Panc1 (cell line): Measurements from ENCODE around the gene CDC42BPA. TPM values are rescaled to one million over a fixed set of nuclear protein-coding genes. Genes with fewer than 3 reads are reported as not detected.
A peak's percentile ranks its signal among the peaks of the same experiment; 100 is the strongest.

Experiments used
- ATAC-seq: fragments of 200-7000 bp; cut with Tn5 transposase; 2 replicates; pipeline ENCODE4 v1.9.1; 2020; ENCODE audit warnings: mild to moderate bottlenecking, moderate library complexity
- BruUV-seq: library from RNA; stranded (reverse); fragments of 400-500 nt; replicated peaks from 2 replicates; lab custom pipeline; 2021; lab: Mats Ljungman, UMichigan
- CTCF ChIA-PET: fragments of 300-600 bp; sonication (Branson Sonifier 250); formaldehyde crosslinking; loops from one replicate; lab custom pipeline; 2022; ENCODE audit warnings: antibody characterized with exemption; lab: Charles Lee
- POLR2A ChIA-PET: fragments of 300-600 bp; sonication (Branson Sonifier 250); formaldehyde crosslinking; loops from one replicate; lab custom pipeline; 2022; ENCODE audit warnings: antibody characterized with exemption; lab: Charles Lee
- DNase-seq: peaks from one replicate; pipeline ENCODE4 v3.0.0-alpha.2; 2010; ENCODE audit warnings: low read depth, low spot score
- H3K27ac ChIP-seq: 2 replicates; pipeline ENCODE4 v1.5.1; 2011; ENCODE audit warnings: mild to moderate bottlenecking, low read length, inconsistent platforms
- H3K27me3 ChIP-seq: fragments of 200-500 bp; sonication (Bioruptor generic); 2 replicates; pipeline ENCODE4 v1.6.0; 2014; ENCODE audit warnings: low read length, inconsistent platforms; ENCODE audit not compliant: control insufficient read depth, insufficient read depth
- H3K36me3 ChIP-seq: fragments of 200-500 bp; sonication (Bioruptor generic); 2 replicates; pipeline ENCODE4 v1.5.1; 2014; ENCODE audit warnings: inconsistent platforms, mild to moderate bottlenecking, low read length, moderate library complexity; ENCODE audit not compliant: control insufficient read depth, insufficient read depth
- H3K4me1 ChIP-seq: 2 replicates; pipeline ENCODE4 v1.5.1; 2011; ENCODE audit warnings: inconsistent platforms, mild to moderate bottlenecking, low read length, moderate library complexity; ENCODE audit not compliant: control insufficient read depth, insufficient read depth
- H3K4me3 ChIP-seq, 2 experiments: 2 replicates each; pipeline ENCODE4 v1.5.1; 2011 to 2012; ENCODE audit warnings: low read depth in 2 of 2, low read length in 2 of 2, mild to moderate bottlenecking in 2 of 2, inconsistent platforms in 1 of 2, moderate library complexity in 1 of 2
- H3K9me3 ChIP-seq: fragments of 200-500 bp; sonication (Bioruptor generic); 2 replicates; pipeline ENCODE4 v1.5.1; 2014; ENCODE audit warnings: low read depth, mild to moderate bottlenecking, inconsistent platforms, low read length, moderate library complexity; ENCODE audit not compliant: control insufficient read depth, insufficient read depth
- CTCF ChIP-seq: fragments of 450-650 bp; IDR thresholded peaks from 2 replicates; pipeline ENCODE4 v1.5.1; 2017; ENCODE audit warnings: mild to moderate bottlenecking
- POLR2AphosphoS5 ChIP-seq: IDR thresholded peaks from 2 replicates; pipeline ENCODE4 v1.6.1; 2012; ENCODE audit warnings: mild to moderate bottlenecking, low read depth, low read length, moderate library complexity
- REST ChIP-seq, 2 experiments: IDR thresholded peaks; 2 replicates each; pipeline ENCODE4 v1.6.1; 2011 to 2012; ENCODE audit warnings: low read depth in 2 of 2, control low read depth in 1 of 2, low read length in 1 of 2, mild to moderate bottlenecking in 1 of 2, moderate library complexity in 1 of 2; ENCODE audit not compliant: insufficient read depth in 1 of 2
- SIN3A ChIP-seq: IDR thresholded peaks from 2 replicates; pipeline ENCODE4 v1.6.1; 2012; ENCODE audit warnings: low read depth, mild to moderate bottlenecking, low read length, moderate library complexity, borderline replicate concordance; ENCODE audit not compliant: insufficient read depth
- TCF7L2 ChIP-seq: IDR thresholded peaks from 2 replicates; pipeline ENCODE4 v1.6.1; 2011; ENCODE audit warnings: mild to moderate bottlenecking, low read depth, low read length, inconsistent platforms
- in situ Hi-C: cut with HindIII; loops from 2 replicates; pipeline ENCODE4 v1.10.0; 2016; ENCODE audit warnings: low sequenced_read_pairs, low pct_unique_long_range_greater_than_20kb
- intact Hi-C: fragments of 100-400 bp; cut with micrococcal nuclease; formaldehyde crosslinking; loops from one replicate; pipeline ENCODE4 v1.10.0; 2022; ENCODE audit not compliant: unreplicated experiment
- total RNA-seq: library from RNA; stranded (reverse); gene quantifications from one replicate; pipeline ENCODE4 v1.2.1, GENCODE V29; 2021; ENCODE audit not compliant: unreplicated experiment

The CDC42BPA gene
- total RNA-seq, 1 experiment from 2014 or later = 32.8 TPM

- peak overlapping the region; percentile 19; the same call in 1 of the 2 replicates for H3K27ac ChIP-seq
- H3K27me3 ChIP-seq = no peaks in the 10 kb centered on the region
- no TSS peak for BruUV-seq
- CTCF ChIA-PET = no interaction called here
- H3K36me3 ChIP-seq = no peaks in the 10 kb centered on the region
- TF ChIP-seq REST (IDR thresholded peaks at IDR 0.05; ENCODE audit: insufficient read depth in 1 of 2, low read depth in 2 of 2, low read length in 1 of 2) (no peak), POLR2AphosphoS5 (no peak), SIN3A (no peak), CTCF (no peak), TCF7L2 (no peak)
- H3K9me3 ChIP-seq = no peaks in the 10 kb centered on the region
- intact Hi-C loops (no loop called here), in situ Hi-C loops (no loop called here)
- no peak overlapping the region for H3K4me3 ChIP-seq
- ATAC-seq (no peak), DNase-seq (no peak)
- peaks cover 17% of the 10 kb centered on the region for H3K4me1 ChIP-seq
- POLR2A ChIA-PET = interaction anchor here (0.5 kb wide), 1 partner anchor 150 kb away, joined by 3 read pairs; no protein-coding TSS in a partner anchor
Measured at GRCh38 chr1:227299241-227299627, 19.1 kb downstream of the CDC42BPA start.

- BruUV-seq = no TSS peak
- no peak for ATAC-seq
- intact Hi-C loops (no loop called here), in situ Hi-C loops (no loop called here)
- H3K27me3 ChIP-seq = no peaks in the 10 kb centered on the region
- no peak overlapping the region for H3K4me3 ChIP-seq
- CTCF ChIA-PET = no interaction called here
- POLR2A ChIA-PET = no interaction called here
- DNase-seq = no peak
- no peaks in the 10 kb centered on the region for H3K36me3 ChIP-seq
- H3K4me1 ChIP-seq = peaks cover 17% of the 10 kb centered on the region
- no peak for TF ChIP-seq TCF7L2
- no peak for TF ChIP-seq CTCF
- TF ChIP-seq SIN3A = no peak
- no peak for TF ChIP-seq POLR2AphosphoS5
- TF ChIP-seq REST (IDR thresholded peaks at IDR 0.05; ENCODE audit: insufficient read depth in 1 of 2, low read depth in 2 of 2, low read length in 1 of 2) = no peak
- no peaks in the 10 kb centered on the region for H3K9me3 ChIP-seq
- peak overlapping the region; percentile 19; the same call in 1 of the 2 replicates for H3K27ac ChIP-seq
Measured at GRCh38 chr1:227298512-227299240, 19.6 kb downstream of the CDC42BPA start.
